Frontal cortex (tissue), 4 donors: ENCODE data around the gene USP7. TPM values are rescaled to one million over a fixed set of nuclear protein-coding genes. Genes with fewer than 3 reads are reported as not detected.
"Not testable (repeated sequence)": the region's sequence is repeated elsewhere in the genome, so short reads cannot be mapped to it uniquely, and the experiment has no call there.

Experiments used
- DNase-seq, 2 donors: peaks; one replicate each; pipeline ENCODE4 v3.0.0; 2012; ENCODE audit warnings: low spot score in 2 of 2
- FAIRE-seq: peaks from 2 replicates; lab custom pipeline; 2012; peaks lifted over from hg19 to GRCh38; lab: Jason Lieb, UNC
- total RNA-seq: library from RNA; depleted of rRNA; stranded (reverse); fragments of >200 nt; gene quantifications from one replicate; pipeline ENCODE4 v1.2.3, GENCODE V29; 2014
- donor health status: control.
- donor health status: control.
- donor health status: control.

The USP7 gene
- total RNA-seq, 1 donor from 2014 or later = 79.5 TPM

DNA sequence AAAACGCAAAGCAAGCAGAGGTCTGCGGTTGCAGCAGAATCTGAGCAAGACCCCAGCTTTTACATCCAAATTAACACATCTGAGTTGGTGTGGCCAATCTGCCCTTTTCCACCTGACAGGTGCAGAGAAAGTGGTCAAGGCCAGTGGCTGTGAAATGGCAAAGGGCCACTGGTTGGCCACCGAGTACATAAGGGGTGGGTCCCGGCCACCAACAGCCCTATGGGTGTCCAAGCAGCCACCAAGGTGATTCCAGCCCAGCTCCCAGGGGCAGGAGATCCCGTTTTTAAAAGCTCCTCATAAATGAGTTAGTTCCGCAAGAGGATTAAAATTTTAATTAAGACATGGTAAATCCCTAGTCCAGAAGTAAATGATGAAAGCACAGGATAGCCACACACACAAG lies 29.1 kb downstream of the USP7 start:
- DNase-seq = no peak
- no peak for FAIRE-seq

DNA sequence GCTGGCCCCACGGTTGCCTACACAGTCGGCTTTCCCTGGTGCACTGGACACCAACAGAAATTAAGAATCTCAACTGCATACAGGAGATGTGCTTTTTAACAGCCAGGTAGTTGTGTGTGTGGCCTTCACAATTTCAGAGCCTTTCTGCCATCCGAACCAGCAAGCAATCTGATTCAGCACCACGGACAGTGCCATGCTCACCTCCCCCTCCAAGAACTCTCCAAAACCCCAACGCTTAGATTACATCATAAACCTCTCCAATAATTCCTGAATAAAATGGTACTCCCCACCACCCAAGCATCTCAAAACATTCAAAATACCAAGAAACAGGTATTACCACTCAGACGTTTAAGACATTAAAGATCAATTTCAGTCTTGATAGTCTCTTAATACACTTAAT lies 31.8 kb downstream of the USP7 start:
- DNase-seq (no peak), FAIRE-seq (no peak)

DNA sequence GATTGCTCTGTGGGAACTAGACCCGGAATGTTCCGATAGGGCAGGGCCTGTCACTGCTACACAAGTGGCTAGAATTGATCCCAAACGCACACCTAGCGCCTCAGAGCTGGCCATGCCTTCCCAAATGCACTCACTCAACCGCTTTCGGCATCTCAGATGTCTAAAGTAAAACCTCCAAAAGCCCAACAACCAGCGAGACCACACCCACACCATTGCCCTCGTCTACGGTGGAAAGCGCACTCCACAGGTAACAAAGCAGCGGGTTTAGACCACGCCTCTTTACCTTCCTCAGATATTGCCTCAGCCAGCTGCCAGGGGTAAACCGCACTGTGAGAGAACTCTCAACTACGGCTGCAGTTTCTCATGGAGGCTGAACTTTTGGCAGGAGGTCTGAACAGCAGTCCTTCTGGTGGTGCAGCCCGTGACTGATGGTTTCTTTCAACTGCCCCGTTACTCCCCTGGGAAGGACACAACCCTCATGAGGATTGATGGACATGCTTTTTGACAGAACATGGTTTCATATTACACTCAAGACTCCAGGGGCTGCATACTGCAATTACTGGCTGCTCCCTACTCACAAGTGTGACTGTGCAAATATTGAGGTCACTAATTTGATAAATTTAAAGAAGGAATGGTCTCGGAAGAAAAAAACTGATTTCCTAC lies 34.5 kb downstream of the USP7 start:
- no peak for FAIRE-seq
- DNase-seq = no peak

DNA sequence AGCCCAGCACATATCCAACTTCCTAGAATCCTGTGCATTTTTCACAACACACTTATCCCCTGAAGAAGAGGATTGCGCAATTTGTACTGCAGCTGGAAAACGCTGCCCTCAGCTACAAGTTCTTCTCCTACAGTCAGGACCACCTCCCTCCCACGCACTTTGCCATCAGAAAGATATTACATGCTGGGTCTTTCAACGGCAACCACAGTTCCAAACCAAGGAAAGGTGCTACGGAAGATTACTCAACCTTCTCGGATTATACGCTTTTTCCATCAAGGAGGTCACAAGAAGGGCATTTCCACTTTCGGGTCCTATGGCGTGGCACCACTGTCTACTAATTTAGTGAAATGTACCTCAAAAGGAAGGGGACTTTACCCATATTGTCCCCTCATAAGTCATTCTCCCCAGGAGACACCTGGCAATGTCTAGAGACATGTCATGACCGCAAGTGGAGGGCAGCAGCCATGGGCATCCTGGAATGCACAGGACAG lies 35.2 kb downstream of the USP7 start:
- FAIRE-seq = no peak
- no peak for DNase-seq

DNA sequence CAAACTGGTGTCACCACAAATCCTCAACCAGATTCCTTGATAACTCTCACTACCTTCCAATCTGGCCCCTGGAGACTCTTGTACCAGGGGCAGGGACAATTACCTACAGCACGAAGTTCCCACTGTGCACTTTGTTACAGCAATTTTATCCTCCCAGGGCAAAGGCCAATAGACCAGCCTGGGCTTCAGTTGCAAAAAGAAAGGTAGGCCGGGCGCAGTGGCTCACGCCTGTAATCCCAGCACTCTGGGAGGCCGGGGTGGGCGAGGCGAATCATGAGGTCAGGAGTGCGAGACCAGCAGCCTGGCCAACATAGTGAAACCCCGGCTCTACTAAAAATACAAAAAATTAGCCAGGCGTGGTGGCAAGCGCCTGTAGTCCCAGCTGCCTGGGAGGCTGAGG lies 36.9 kb downstream of the USP7 start:
- no peak for DNase-seq
- no peak for FAIRE-seq

DNA sequence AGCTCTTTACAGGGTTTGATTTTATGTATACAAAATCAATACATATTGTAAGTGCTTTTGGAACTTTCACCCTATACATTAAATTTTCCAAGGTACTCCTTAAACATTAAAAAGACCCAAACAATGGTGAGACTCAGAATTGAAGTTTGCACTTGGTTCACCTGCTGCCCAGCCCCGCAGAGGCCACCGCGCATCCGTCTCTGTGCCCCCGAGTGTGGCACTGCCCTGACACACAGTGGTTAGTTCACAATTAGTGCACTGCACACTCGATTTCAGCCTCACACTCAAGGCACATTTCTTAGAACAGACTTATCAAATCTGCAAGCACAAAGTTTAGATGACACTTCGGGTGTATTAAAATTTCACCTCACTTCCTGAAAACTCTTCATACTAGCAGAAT lies 38.3 kb downstream of the USP7 start:
- FAIRE-seq (no peak), DNase-seq (no peak)

- FAIRE-seq = no peak
- DNase-seq = no peak
Observed at GRCh38 chr16:8924214-8924613, 39.5 kb downstream of the USP7 start.

DNA sequence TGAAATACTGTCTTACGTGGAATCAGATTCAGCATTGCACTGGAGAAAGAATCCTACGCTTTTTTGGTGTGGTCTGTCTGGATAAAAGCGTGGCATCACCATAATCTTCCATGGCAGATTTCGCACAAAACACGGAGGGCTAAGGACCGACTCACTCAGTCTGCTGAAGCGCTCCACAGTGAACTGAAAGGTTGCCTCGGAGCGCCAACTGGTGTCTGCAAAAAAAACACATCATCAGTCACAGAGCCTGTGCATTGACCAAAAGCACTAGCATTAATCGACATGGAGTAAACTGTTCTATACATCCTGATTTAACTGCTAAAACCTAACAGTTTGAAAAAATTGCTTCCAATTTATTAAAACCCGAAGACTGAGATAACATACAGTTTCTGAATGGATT lies 40.5 kb downstream of the USP7 start:
- FAIRE-seq (no peak), DNase-seq (no peak)

DNA sequence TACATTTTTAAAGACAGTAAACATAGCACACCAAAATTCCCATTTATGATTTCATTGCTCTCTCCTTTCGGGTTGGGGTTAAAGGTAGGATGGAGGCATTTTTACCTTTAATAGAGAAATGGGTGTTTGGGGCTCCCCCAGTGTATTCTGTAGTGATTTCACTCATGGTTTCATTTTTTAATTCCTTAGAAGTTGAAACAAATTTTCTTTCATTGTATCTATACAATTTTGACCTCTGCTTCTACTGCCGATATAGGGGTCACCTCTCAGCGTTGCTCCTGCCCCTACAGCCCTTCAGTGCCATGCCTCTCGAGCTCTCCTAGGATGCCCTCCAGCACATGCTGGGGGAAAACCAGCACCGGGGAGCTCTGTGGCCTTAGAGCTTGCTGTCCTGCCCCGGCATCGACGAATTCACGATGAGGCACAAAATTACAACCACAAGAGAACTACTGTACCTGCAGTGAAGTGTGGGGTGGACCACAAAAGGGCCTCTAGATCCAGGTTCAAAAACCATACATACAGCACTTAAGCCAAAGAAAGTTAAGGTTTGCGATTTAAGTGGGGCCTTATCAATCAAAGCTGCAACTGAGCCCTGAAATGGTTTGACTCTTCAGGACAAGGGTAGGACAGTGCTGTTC lies 42.2 kb downstream of the USP7 start:
- no peak for FAIRE-seq
- no peak for DNase-seq

DNA sequence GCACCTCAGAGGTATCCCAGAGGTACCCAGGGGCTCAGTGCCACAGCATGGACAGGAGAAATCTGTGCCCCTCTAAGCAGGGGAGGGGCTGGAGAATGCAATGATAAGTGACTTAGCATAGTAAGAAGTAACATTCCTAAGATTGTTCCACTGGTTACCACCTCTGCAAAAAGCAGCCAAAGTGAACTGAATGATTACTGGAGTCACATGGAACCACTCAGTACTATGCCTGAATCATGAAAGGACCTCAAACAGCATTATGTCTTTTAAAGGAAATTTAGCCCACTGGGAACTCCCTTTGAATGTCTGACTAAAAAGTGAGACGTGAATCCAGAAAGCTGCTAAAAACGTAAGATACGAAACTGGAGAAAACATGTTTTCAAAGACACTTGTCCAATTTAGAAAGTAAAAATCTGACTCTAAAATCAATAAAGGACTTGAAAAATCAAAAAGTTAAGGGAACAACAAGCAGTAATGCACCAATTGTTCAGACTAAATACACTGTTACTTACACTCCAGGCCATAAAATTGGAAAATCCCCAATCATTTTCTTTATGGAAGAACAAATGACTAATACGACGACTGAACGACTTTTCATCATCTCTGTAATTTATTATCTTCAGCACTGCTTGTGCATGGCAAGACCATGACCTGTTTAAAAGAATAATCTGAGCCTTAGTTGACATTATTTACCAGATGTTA lies 42.9 kb downstream of the USP7 start:
- FAIRE-seq (no peak), DNase-seq (no peak)

DNA sequence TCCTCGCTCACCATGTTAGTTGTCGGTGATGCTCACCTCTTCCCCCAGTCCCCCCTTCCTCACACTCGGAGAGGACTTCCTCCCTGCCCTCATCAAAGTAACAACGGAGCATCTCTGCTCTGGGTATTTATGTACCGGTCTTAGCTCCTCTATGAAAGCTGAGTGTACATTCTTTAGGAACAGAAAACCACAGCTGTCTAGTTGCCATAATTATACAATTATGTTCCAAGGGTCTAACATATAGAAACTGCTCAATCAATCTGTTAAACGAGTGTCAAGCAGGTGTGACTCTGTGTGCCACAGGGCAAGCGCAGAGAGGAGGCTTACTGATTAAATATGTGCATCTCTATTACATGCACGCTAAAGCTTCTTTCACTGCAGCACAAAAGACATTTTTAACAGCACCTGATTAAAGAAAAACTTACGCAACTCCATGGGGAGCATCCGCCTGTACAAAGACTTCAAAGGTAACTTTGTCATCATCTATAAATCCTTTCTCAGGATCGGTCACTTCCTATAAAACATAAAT lies 43.7 kb downstream of the USP7 start:
- FAIRE-seq = no peak

GRCh38 chr16:8919089-8919933 lies 44.4 kb downstream of the USP7 start:
- FAIRE-seq = no peak
- no peak for DNase-seq

More for the DNA sequence above, 43.7 kb downstream of the USP7 start:
- DNase-seq = no peak

- DNase-seq, FAIRE-seq: not testable (repeated sequence)
Observed at GRCh38 chr16:8917336-8917735, 46.4 kb downstream of the USP7 start.

- no peak for FAIRE-seq
- DNase-seq = no peak
Observed at GRCh38 chr16:8916541-8917225, 47.0 kb downstream of the USP7 start.

- FAIRE-seq (no peak), DNase-seq (no peak)
Observed at GRCh38 chr16:8915722-8916301, 47.9 kb downstream of the USP7 start.

DNA sequence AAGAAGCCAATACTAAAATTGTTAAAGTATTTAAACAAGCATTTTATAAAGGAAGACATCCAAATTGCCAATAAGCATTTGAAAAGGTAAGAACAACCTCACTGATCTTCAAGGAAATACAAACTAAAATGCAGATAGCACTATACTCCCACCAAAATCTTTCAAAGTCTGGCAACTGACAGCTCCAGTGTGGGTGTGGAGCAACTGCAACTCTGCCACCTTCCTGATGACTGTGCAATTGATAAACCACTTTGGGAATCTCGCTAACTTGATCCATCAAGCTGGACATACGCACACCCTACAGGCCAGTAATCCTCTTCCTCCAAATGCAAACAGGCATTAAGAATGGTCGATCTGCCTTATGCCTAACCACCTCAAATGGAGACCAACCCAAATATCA lies 49.6 kb downstream of the USP7 start:
- DNase-seq (no peak), FAIRE-seq (no peak)

- FAIRE-seq (no peak), DNase-seq (no peak)
Observed at GRCh38 chr16:8912793-8913192, 50.9 kb downstream of the USP7 start.

DNA sequence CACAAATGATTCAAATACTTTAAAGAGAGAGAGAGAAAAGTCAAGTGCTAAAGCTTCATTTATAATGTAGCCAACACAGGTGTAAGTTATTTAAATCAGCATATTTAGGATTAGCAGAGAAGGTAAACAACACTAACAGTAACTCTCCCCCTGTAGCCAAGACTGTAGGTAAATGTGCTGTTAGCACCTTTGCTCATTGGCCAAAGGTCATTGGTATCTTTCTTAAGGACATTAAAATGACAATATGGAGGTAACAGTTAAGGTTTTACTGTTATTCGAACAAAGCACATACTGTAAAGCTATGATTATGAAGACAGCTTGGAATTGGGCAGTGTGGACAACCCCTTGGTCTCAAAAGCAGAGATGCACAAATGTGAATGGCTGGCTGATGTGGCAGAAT lies 52.9 kb downstream of the USP7 start:
- DNase-seq (no peak), FAIRE-seq (no peak)

- DNase-seq = no peak
- FAIRE-seq = no peak
Observed at GRCh38 chr16:8908810-8909468, 54.8 kb downstream of the USP7 start.
